ENCODE results near the gene DNAH17. TPM values are rescaled to one million over a fixed set of nuclear protein-coding genes. Genes with fewer than 3 reads are reported as not detected.

The DNAH17 gene
- total RNA-seq, 1 donor from 2014 or later: 0.81 TPM

DNA sequence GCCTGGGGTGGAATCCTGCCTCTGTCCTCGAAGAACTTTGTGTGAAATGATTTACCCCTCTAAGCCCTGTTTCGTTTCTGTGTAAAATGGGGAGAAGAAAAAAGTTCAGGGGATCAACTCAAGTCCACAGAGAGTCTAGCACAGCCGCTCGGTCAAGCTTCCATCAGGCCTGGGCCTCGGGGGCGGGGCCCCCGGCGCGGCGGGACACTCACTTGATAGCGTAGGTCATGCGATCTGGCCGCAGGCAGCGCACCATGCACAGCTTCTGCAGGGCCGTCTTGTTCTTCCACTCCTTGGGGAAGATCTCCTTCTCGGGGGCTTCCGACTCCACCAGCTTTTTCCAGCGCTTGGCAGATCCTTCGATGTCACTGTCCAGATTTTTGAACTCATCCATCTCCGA, 132.8 kb downstream of the DNAH17 start:
- intact Hi-C loops (cut with DNase I): no loop called here
- no peak for DNase-seq (ENCODE audit: low spot score)

- DNase-seq (ENCODE audit: low spot score): peak; percentile 89
- intact Hi-C loops (cut with DNase I): no loop called here
Measured at GRCh38 chr17:78442648-78443218, 134.5 kb downstream of the DNAH17 start.

- no peak for DNase-seq (ENCODE audit: low spot score)
- intact Hi-C loops (cut with DNase I): no loop called here
Measured at GRCh38 chr17:78441271-78441971, 135.8 kb downstream of the DNAH17 start.

DNA sequence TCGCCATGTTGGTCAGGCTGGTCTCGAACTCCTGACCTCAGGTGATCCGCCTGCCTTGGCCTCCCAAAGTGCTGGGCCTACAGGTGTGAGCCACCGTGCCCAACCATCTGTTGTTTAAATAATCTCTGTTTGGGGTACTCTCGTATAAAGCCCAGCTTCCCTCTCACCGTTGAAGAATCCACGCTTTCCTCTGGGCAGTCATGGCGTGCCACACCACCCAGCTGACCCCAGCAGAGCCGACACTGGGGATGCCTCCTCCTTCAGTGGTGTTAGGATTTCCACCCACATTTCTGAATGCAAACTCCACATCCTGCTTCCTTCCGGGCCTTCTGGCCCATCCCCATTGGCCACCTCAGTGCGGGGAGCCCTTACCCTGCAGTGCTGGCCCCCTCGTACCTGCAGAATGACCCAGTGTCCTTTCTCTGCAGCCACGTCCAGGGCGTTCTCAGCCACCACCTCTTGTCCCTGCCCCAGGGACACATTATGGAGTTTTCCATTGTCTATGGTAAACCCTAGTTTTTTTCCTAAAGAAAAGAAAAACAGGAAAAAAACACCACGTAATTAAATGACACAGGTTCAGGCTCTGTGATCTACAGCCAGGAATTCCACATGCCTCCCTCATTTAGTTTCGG, 138.4 kb downstream of the DNAH17 start:
- DNase-seq (ENCODE audit: low spot score): no peak
- intact Hi-C loops (cut with DNase I): no loop called here

- DNase-seq (ENCODE audit: low spot score): no peak
- intact Hi-C loops (cut with DNase I): no loop called here
Measured at GRCh38 chr17:78438271-78438691, 138.9 kb downstream of the DNAH17 start.

DNA sequence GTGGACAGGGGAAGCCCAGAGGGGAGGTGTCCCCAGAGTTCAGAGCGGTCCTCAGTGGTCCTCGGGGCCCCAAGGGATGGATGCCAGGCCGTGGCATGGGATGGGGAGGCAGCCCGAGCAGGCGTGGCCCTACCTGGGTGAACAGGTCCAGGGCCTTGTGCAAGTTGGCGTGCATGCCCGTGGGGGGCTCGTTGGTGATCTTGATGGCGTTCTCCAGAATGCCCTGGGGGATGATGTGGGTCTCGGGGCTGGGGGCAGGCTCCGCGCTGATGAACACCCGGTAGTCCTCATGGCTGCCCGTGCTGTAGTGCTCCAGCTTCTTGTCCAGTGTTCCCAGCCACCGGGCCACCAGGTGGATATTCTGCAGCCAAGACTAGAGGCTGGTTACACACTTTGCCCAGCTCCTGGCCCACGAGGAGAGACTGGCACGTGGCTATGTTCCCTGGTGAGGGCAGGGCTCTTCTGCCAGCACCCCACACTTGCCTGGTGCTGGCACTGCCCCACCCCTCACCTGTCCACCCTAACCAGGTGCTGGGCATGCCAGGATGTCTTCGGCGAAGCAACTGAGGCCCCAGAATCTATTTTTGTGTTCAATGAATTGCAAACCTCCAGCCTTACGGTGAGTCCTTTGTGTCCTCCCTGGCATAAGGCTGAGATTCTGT, 139.6 kb downstream of the DNAH17 start:
- intact Hi-C loops (cut with DNase I): no loop called here

DNA sequence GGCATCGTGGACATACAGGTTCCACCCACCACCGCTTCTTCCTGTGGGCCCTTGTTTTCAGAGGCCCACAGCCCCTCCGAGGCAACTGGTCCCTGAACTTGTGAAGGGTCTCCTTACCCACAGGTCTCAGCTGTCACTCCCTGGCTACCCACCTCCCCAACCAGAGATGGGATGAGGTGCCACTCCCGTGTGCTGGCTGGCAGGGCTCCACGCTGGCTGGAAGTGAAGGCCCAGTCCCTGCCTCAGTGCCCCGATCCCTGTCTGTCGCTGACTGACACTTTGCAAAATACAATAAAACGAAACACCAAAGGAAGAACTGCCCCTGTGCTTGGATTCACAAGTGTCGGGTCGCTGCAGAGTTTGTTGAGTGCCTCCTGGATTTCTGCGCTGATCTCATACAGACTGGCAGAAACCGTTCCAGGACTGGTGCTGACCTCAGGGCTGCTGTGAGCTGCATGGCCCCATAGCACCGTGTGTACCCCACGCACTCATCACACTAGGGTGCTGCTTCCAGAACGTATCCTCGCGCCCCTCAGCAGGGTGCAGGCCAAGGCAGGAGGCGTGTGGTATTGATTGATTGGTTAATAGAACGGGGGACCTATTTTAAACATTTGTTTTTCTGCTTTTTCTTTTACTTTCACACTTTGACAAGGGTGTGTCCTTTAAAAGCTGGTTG, 141.7 kb downstream of the DNAH17 start:
- intact Hi-C loops (cut with DNase I): no loop called here
- no peak for DNase-seq (ENCODE audit: low spot score)

More for the DNA sequence above, 139.6 kb downstream of the DNAH17 start:
- DNase-seq (ENCODE audit: low spot score): no peak

GRCh38 chr17:78434455-78435329, 142.5 kb downstream of the DNAH17 start:
- intact Hi-C loops (cut with DNase I): no loop called here
- no peak for DNase-seq (ENCODE audit: low spot score)

DNA sequence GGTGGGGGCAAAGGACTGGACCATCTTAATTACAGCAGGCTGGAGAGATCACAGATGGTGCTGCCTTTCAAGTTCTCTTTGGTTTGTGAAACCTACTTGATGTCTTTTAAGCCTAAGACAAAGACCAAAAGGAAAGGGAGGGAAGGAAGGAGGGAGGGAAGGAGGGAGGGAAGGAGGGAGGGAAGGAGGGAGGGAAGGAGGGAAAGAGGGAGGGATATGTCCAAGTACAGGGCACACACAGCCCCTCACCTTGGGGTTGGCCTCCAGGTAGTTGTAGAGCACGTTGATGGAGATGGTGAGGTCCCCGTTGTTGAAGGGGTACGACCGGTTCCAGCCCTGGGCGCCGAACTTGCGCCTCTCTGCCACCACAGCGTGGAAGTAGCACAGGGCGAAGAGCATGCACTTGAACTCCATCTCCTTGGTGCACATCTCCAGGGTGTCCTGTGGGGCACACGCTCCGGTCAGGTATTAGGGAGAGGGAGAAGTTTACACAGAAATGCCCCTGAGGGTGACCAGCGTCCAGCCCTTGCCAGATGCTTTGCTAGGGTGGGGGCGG, 143.3 kb downstream of the DNAH17 start:
- intact Hi-C loops (cut with DNase I): no loop called here
- DNase-seq (ENCODE audit: low spot score): no peak

- DNase-seq (ENCODE audit: low spot score): no peak
- intact Hi-C loops (cut with DNase I): no loop called here
Measured at GRCh38 chr17:78433013-78433727, 144.0 kb downstream of the DNAH17 start.

GRCh38 chr17:78432226-78433012, 144.8 kb downstream of the DNAH17 start:
- DNase-seq (ENCODE audit: low spot score): no peak
- intact Hi-C loops (cut with DNase I): no loop called here

DNA sequence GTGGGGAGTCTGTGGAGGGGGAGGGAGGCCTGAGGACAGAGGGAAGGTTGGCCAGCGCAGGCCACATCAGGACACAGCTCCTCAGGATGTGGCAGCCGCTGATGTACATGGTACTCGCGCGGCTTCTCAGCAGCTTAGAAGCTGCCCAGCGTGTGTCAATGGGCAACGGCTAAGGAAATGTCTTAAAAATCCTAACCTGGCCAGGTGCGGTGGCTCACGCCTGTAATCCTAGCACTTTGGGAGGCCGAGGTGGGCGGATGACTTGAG, 145.6 kb downstream of the DNAH17 start:
- intact Hi-C loops (cut with DNase I): no loop called here

DNA sequence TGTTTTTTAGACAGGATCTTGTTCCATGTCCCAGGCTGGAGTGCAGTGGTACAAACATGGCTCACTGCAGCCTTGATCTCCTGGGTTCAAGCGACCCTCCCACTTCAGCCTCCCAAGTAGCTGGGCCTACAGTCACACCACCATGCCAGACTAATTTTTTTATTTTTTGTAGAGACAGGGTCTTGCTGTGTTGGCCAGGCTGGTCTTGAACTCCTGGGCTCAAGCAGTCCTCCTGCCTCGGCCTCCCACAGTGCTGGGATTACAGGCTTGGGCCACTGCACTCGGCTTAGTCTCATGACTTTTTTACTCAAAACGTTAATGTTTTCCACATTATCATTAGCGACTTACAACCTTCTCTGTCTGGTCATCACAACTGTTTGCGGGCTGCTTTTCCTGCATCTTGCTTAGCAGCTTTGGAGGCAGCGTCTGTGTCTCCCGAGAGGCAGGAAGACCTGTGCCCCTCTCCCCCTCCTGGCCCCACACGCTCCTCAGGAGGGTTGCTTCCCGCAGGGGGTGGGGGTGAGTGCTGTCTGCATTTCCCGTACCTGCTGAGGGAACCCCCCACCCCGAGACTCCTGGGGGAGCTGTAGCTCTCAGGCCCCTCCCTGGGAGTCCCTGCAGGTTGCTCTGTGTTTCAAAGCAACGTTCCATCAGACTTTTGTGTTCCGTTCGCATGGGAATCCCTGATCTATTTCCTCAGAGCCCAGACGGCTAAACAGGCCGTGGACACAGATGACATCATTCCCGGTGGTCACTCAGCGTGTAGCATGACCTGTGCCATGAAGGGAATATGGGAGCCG, 146.1 kb downstream of the DNAH17 start:
- DNase-seq (ENCODE audit: low spot score): no peak
- intact Hi-C loops (cut with DNase I): no loop called here

More for the DNA sequence above, 145.6 kb downstream of the DNAH17 start:
- DNase-seq (ENCODE audit: low spot score): no peak

- DNase-seq (ENCODE audit: low spot score): no peak
- intact Hi-C loops (cut with DNase I): no loop called here
Measured at GRCh38 chr17:78429618-78429995, 147.6 kb downstream of the DNAH17 start.

DNA sequence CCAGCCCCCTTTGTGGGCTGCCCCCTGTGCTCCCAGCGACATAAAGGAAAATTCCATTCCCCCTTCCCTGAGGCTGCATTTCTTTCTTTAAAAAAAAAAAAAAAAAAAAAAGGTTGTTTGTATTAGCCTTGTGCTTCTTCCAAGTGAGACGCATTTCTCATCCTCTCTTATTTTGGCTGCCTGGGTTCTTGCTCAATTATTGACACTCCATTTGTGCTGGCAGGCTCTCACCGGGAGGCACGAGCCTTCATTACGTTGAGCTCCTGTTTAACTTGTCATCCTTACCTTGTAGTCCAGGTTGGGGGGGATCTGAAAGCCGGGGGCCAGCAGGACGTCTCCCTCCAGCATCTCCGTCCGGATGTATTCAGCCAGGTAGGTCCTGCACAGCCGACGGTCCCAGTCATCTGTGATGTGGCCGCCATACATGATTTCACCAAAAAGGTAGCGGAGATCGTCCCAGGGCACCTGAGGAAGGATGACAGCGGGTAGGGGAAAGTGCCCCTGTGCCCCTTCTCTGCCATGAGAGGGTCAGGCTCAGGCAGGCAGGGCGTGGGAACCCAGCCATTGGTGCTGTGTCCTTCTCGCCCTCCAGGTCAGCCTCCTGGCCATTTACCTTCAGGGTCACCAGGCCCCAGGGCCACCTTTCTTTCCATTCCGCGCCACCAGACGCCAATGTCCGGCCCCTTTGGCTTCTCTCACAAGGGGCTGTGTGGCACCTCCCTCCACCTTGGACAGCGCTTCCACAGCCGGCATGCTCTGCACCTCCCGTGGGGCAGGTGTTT, 148.2 kb downstream of the DNAH17 start:
- intact Hi-C loops (cut with DNase I): no loop called here
- no peak for DNase-seq (ENCODE audit: low spot score)

DNA sequence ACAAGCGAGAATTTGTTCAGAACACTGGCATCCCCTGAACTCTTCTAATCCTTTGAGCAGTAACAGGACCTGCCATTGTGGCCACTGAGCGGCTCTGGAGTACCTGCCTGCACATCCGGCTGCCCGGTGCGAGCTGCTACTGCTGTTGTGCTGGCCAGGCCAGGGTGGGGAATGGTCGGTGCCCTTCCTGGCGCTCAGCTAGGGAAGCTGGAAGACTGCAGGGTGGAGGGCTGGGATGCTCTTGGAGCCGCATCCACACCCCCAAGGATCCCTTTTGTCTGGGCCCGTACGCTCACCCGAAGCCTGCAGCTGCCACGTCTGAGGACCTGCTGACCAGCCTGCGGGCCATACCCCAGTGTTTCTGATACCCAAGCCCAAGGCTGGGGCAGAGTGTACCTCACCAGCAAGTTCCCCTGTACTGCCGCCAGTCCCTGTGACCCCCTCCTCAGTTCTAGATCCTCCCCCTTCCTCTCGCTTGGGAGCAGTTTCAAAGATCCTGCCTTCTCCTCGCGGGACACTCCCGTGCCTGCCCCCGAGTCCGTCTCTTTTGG, 149.1 kb downstream of the DNAH17 start:
- intact Hi-C loops (cut with DNase I): no loop called here

More for the DNA sequence above, 149.1 kb downstream of the DNAH17 start:
- no peak for DNase-seq (ENCODE audit: low spot score)

All from cardiac septum (tissue), 1 donor.